Adrenal gland (tissue), 5 donors: ENCODE results near the gene MDGA2.

Experiments
- CTCF ChIP-seq, 6 experiments: fragments of 450-650 bp in 4 of 6; fragments of 200-600 bp in 2 of 6; sonication (generic) in 1 of 6; IDR thresholded peaks; 1 replicate in 5 of 6; 2 replicates in 1 of 6; pipeline versions ENCODE4 v1.5.1 to v1.8.0; 2016 to 2021; ENCODE audit warnings: antibody characterized with exemption in 6 of 6, mild to moderate bottlenecking in 2 of 6, moderate library complexity in 1 of 6
- POLR2A ChIP-seq, 2 donors: fragments of 450-650 bp; IDR thresholded peaks; one replicate each; pipeline ENCODE4 v1.6.1; 2017; ENCODE audit warnings: antibody characterized with exemption in 2 of 2, mild to moderate bottlenecking in 2 of 2, moderate library complexity in 1 of 2
- donor health status: DM: no; HTN: no; CAD: no.

- TF ChIP-seq CTCF (IDR thresholded peaks at IDR 0.05) (no peak), POLR2A (IDR thresholded peaks at IDR 0.05) (no peak)
These were observed 508.0 kb downstream of the MDGA2 start for GRCh38 chr14:47167402-47167801.
